ENCODE results near the gene PRR20G. TPM values are rescaled to one million over a fixed set of nuclear protein-coding genes. Genes with fewer than 3 reads are reported as not detected.

PRR20G gene
- total and polyA plus RNA-seq, 9 of the 15 experiments (the other 6 are each of a cell fraction or from before 2014, with no cell fraction given), result not detected

DNA sequence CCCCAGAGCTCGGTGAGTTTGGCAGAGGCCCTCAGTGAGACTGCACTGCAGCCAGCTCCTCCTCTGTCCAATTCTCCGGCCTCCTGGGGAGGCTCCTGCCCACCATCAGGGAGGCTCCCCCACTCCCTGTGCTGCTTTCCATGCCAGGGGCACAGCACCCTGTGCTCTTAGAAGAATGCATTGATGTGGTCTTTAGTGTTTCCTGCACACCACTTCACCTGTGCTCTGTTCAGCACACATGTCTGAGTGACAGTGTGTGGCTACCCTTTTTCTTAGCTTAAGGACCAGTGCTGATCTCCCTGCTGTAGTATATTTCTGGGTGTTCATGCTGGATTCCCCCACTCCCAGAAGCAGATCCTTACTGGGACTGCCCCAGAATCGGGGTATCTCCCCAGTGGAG, 36.2 kb upstream of the PRR20G start (continued):
- no peak for TF ChIP-seq KAT7 (CRISPR knock-in tag; IDR thresholded peaks at IDR 0.05; ENCODE audit: borderline replicate concordance)
- TF ChIP-seq ZNF184 (CRISPR knock-in tag; IDR thresholded peaks at IDR 0.05), result no peak
- no peak for TF ChIP-seq MEF2D (tag; conservative IDR thresholded peaks at IDR 0.05; ENCODE audit: low read depth)
- no peak for TF ChIP-seq EWSR1 (IDR thresholded peaks at IDR 0.05; ENCODE audit: borderline replicate concordance, low read depth, partially characterized antibody)

DNA sequence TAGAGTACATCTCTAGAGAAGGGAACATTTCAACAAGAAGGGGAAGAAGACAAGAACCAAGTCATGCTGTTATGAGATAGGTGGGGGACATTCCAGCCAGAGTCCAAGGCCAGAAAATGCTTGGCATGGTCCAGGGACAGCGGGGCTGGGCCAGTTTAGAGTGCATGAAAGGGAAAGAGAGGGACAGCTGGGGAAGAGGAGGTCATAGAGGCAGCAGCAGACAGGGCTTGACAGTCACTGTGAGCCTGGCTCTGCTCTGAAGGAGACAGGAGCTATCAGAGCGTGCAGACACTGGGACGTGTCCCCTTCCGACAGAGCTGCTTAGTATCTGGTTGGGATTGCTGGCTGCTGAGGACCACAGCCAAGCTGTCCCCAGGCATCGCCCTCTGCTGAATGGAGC, 35.7 kb upstream of the PRR20G start:
- Histone ChIP-seq H3K4me3 (no peak overlapping the region), H2AFZ (ENCODE audit: low read depth, low read length) (no peak overlapping the region), H3K4me2 (ENCODE audit: insufficient read depth, low read length) (no peak overlapping the region), H3K27ac (ENCODE audit: extremely low read depth, low read depth, low read length) (no peak overlapping the region), H3K27me3 (ENCODE audit: control insufficient read depth in 2 of 2, insufficient read depth in 2 of 2, low read length in 2 of 2) (no peaks in the 10 kb centered on the region), H3K9ac (ENCODE audit: insufficient read depth in 1 of 2, low read depth in 2 of 2, low read length in 2 of 2) (no peak overlapping the region), H3K9me3 (replicated peaks; ENCODE audit: control insufficient read depth, insufficient read depth, low read depth, low read length) (no peaks in the 10 kb centered on the region), H3K79me2 (ENCODE audit: control insufficient read depth, insufficient read depth, low read length) (no peaks in the 10 kb centered on the region), H3K4me1 (replicated peaks in 1 of 2; ENCODE audit: control insufficient read depth in 2 of 2, insufficient read depth in 2 of 2, low read length in 2 of 2) (no peaks in the 10 kb centered on the region), H3K36me3 (ENCODE audit: control insufficient read depth, insufficient read depth, low read length) (no peaks in the 10 kb centered on the region), H3K9me1 (ENCODE audit: control insufficient read depth, insufficient read depth, low read length) (no peaks in the 10 kb centered on the region), H4K20me1 (replicated peaks; ENCODE audit: control insufficient read depth, insufficient read depth, low read length) (no peaks in the 10 kb centered on the region)
- ATAC-seq (no peak), DNase-seq (ENCODE audit: extremely low read depth in 1 of 4, low spot score in 3 of 4) (no peak), FAIRE-seq (no peak)
- CTCF ChIA-PET (ENCODE audit: low intra/inter-chr PET ratio), result no interaction called here
- no TSS peak for BruUV-seq (replicated peaks)
- WGBS (ENCODE audit: insufficient coverage, low coverage, missing lambda C conversion rate), result 0% methylated on average over 5 of the region's 5 CpGs
- intact Hi-C loops (cut with micrococcal nuclease), result no loop called here
- in situ Hi-C loops (cut with MboI), result no loop called here
- POLR2A ChIA-PET, result interaction anchor here (0.7 kb wide), 1 partner anchor 30 kb away, joined by 3 read pairs; no protein-coding TSS in a partner anchor
- TF ChIP-seq KDM5B (IDR thresholded peaks at IDR 0.05; ENCODE audit: insufficient replicate concordance, low read depth, low read length) (no peak), E2F3 (CRISPR knock-in tag; IDR thresholded peaks at IDR 0.05) (no peak), ZNF134 (CRISPR knock-in tag; conservative IDR thresholded peaks at IDR 0.05) (no peak), ILK (tag; IDR thresholded peaks at IDR 0.05; ENCODE audit: borderline replicate concordance, low read depth) (no peak), ZNF263 (CRISPR knock-in tag; IDR thresholded peaks at IDR 0.05; ENCODE audit: borderline replicate concordance) (no peak), SIRT6 (IDR thresholded peaks at IDR 0.05; ENCODE audit: low read depth, low read length) (no peak), NCOA1 (IDR thresholded peaks at IDR 0.05; ENCODE audit: low read depth) (no peak), ZNF668 (CRISPR knock-in tag; IDR thresholded peaks at IDR 0.05) (no peak), EHMT2 (IDR thresholded peaks at IDR 0.05) (no peak)
- TF ChIP-seq, protein P1, sequence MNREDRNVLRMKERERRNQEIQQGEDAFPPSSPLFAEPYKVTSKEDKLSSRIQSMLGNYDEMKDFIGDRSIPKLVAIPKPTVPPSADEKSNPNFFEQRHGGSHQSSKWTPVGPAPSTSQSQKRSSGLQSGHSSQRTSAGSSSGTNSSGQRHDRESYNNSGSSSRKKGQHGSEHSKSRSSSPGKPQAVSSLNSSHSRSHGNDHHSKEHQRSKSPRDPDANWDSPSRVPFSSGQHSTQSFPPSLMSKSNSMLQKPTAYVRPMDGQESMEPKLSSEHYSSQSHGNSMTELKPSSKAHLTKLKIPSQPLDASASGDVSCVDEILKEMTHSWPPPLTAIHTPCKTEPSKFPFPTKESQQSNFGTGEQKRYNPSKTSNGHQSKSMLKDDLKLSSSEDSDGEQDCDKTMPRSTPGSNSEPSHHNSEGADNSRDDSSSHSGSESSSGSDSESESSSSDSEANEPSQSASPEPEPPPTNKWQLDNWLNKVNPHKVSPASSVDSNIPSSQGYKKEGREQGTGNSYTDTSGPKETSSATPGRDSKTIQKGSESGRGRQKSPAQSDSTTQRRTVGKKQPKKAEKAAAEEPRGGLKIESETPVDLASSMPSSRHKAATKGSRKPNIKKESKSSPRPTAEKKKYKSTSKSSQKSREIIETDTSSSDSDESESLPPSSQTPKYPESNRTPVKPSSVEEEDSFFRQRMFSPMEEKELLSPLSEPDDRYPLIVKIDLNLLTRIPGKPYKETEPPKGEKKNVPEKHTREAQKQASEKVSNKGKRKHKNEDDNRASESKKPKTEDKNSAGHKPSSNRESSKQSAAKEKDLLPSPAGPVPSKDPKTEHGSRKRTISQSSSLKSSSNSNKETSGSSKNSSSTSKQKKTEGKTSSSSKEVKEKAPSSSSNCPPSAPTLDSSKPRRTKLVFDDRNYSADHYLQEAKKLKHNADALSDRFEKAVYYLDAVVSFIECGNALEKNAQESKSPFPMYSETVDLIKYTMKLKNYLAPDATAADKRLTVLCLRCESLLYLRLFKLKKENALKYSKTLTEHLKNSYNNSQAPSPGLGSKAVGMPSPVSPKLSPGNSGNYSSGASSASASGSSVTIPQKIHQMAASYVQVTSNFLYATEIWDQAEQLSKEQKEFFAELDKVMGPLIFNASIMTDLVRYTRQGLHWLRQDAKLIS (CRISPR knock-in tag; IDR thresholded peaks at IDR 0.05), result no peak
- TF ChIP-seq, protein P2, sequence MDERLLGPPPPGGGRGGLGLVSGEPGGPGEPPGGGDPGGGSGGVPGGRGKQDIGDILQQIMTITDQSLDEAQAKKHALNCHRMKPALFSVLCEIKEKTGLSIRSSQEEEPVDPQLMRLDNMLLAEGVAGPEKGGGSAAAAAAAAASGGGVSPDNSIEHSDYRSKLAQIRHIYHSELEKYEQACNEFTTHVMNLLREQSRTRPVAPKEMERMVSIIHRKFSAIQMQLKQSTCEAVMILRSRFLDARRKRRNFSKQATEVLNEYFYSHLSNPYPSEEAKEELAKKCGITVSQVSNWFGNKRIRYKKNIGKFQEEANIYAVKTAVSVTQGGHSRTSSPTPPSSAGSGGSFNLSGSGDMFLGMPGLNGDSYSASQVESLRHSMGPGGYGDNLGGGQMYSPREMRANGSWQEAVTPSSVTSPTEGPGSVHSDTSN (CRISPR knock-in tag; IDR thresholded peaks at IDR 0.05; ENCODE audit: low read depth), result no peak
- TF ChIP-seq, protein P2 (tag; conservative IDR thresholded peaks at IDR 0.05; ENCODE audit: low read depth), result no peak
